Suprapubic skin (tissue), 3 donors: ENCODE data around the gene OCIAD2.

Source experiments
- CTCF ChIP-seq, 2 donors: fragments of 200-600 bp in 1 of 2; fragments of 450-650 bp in 1 of 2; sonication (generic) in 1 of 2; IDR thresholded peaks; one replicate each; pipeline ENCODE4 v1.5.1; 2016 to 2019; ENCODE audit warnings: antibody characterized with exemption in 2 of 2, mild to moderate bottlenecking in 1 of 2, moderate library complexity in 1 of 2
- POLR2AphosphoS5 ChIP-seq, 3 donors: sonication (generic); formaldehyde crosslinking; IDR thresholded peaks; one replicate each; pipeline ENCODE4 v1.6.1; 2017; ENCODE audit warnings: antibody characterized with exemption in 3 of 3

- TF ChIP-seq POLR2AphosphoS5 (IDR thresholded peaks at IDR 0.05) (no peak), CTCF (IDR thresholded peaks at IDR 0.05) (no peak)
These were observed 1.1 kb downstream of the OCIAD2 start for GRCh38 chr4:48905363-48906015.
